HG03460 (cell line): ENCODE data around the gene BIRC2.
"Not testable (repeated sequence)": the region's sequence is repeated elsewhere in the genome, so short reads cannot be mapped to it uniquely, and the experiment has no call there.

Source experiments
- ATAC-seq: cut with Tn5 transposase; IDR thresholded peaks from one replicate; pipeline ENCODE4 v1.9.1; 2021; ENCODE audit not compliant: unreplicated experiment

BIRC2 gene

GRCh38 chr11:102374633-102375424 is 27.8 kb downstream of the BIRC2 start:
- ATAC-seq, result not testable (repeated sequence)

- no peak for ATAC-seq
These were observed 28.8 kb downstream of the BIRC2 start for GRCh38 chr11:102375720-102376399.

GRCh38 chr11:102377891-102378290 is 30.9 kb downstream of the BIRC2 start:
- no peak for ATAC-seq

- ATAC-seq, result no peak
These were observed 31.8 kb downstream of the BIRC2 start for GRCh38 chr11:102378818-102379217.

- ATAC-seq, result no peak
These were observed 35.4 kb downstream of the BIRC2 start for GRCh38 chr11:102382384-102382783.

- ATAC-seq, result no peak
These were observed 36.8 kb downstream of the BIRC2 start for GRCh38 chr11:102383839-102384238.

- no peak for ATAC-seq
These were observed 37.5 kb downstream of the BIRC2 start for GRCh38 chr11:102384419-102385079.

- no peak for ATAC-seq
These were observed 38.3 kb downstream of the BIRC2 start for GRCh38 chr11:102385085-102386007.

GRCh38 chr11:102386136-102386734 is 39.2 kb downstream of the BIRC2 start:
- no peak for ATAC-seq

- no peak for ATAC-seq
These were observed 40.2 kb downstream of the BIRC2 start for GRCh38 chr11:102387043-102387781.

GRCh38 chr11:102389253-102389652 is 42.2 kb downstream of the BIRC2 start:
- ATAC-seq, result no peak

GRCh38 chr11:102390667-102391465 is 43.9 kb downstream of the BIRC2 start:
- ATAC-seq, result peak; percentile 84

- ATAC-seq, result no peak
These were observed 44.7 kb downstream of the BIRC2 start for GRCh38 chr11:102391549-102392237.

GRCh38 chr11:102393272-102393730 is 46.3 kb downstream of the BIRC2 start:
- no peak for ATAC-seq

GRCh38 chr11:102395720-102396393 is 48.8 kb downstream of the BIRC2 start:
- no peak for ATAC-seq

- no peak for ATAC-seq
These were observed 49.9 kb downstream of the BIRC2 start for GRCh38 chr11:102396708-102397563.

- ATAC-seq, result no peak
These were observed 51.3 kb downstream of the BIRC2 start for GRCh38 chr11:102398297-102398696.
